PC-9 (cell line): ENCODE results near the gene ZNF408. TPM values are rescaled to one million over a fixed set of nuclear protein-coding genes. Genes with fewer than 3 reads are reported as not detected.
A peak's percentile ranks its signal among the peaks of the same experiment; 100 is the strongest.

Source experiments
- BruUV-seq: library from RNA; stranded (reverse); fragments of 400-500 nt; replicated peaks from 2 replicates; lab custom pipeline; 2021; lab: Mats Ljungman, UMichigan
- CTCF ChIA-PET: fragments of 300-600 bp; sonication (Branson Sonifier 250); formaldehyde crosslinking; loops from one replicate; lab custom pipeline; 2022; ENCODE audit warnings: antibody characterized with exemption; lab: Charles Lee
- POLR2A ChIA-PET: fragments of 300-600 bp; sonication (Branson Sonifier 250); formaldehyde crosslinking; loops from one replicate; lab custom pipeline; 2022; ENCODE audit warnings: antibody characterized with exemption; ENCODE audit not compliant: unreplicated experiment; lab: Charles Lee
- DNase-seq, 2 experiments: peaks; one replicate each; pipeline versions ENCODE4 v3.0.0 to v3.0.0-alpha.2; 2015 to 2022; ENCODE audit warnings: mixed read lengths in 1 of 2
- H2AFZ ChIP-seq: fragments of 200-600 bp; sonication (generic); 2 replicates; pipeline ENCODE4 v1.8.1; 2017; ENCODE audit warnings: antibody characterized with exemption
- H3F3A ChIP-seq: fragments of 200-600 bp; sonication (generic); 2 replicates; pipeline ENCODE4 v1.8.1; 2017; ENCODE audit warnings: antibody characterized with exemption, mild to moderate bottlenecking, low read depth; ENCODE audit not compliant: insufficient read depth
- H3K27ac ChIP-seq: fragments of 200-600 bp; sonication (generic); 2 replicates; pipeline ENCODE4 v1.6.1; 2016; ENCODE audit warnings: mixed run types
- H3K27me3 ChIP-seq: fragments of 200-600 bp; sonication (generic); 2 replicates; pipeline ENCODE4 v1.6.1; 2016; ENCODE audit warnings: low read depth, mixed run types; ENCODE audit not compliant: insufficient read depth
- H3K36me3 ChIP-seq: fragments of 200-600 bp; sonication (generic); 2 replicates; pipeline ENCODE4 v1.6.1; 2016; ENCODE audit warnings: low read depth, mixed run types
- H3K4me1 ChIP-seq: fragments of 200-600 bp; sonication (generic); replicated peaks from 2 replicates; pipeline ENCODE4 v1.6.1; 2016; ENCODE audit warnings: mixed run types; ENCODE audit not compliant: insufficient read depth
- H3K4me2 ChIP-seq: fragments of 200-600 bp; sonication (generic); 2 replicates; pipeline ENCODE4 v1.6.1; 2017; ENCODE audit warnings: mixed run types
- H3K4me3 ChIP-seq: fragments of 200-600 bp; sonication (generic); 2 replicates; pipeline ENCODE4 v1.6.1; 2016; ENCODE audit warnings: mixed run types
- H3K79me2 ChIP-seq: fragments of 200-600 bp; sonication (generic); 2 replicates; pipeline ENCODE4 v1.6.1; 2017; ENCODE audit warnings: low read depth, mixed run types
- H3K9me2 ChIP-seq: fragments of 200-600 bp; sonication (generic); 2 replicates; pipeline ENCODE4 v1.8.1; 2017; ENCODE audit warnings: mild to moderate bottlenecking; ENCODE audit not compliant: insufficient read depth
- H3K9me3 ChIP-seq: fragments of 200-600 bp; sonication (generic); 2 replicates; pipeline ENCODE4 v1.8.1; 2016; ENCODE audit warnings: low read depth; ENCODE audit not compliant: insufficient read depth
- H4K20me1 ChIP-seq: fragments of 200-600 bp; sonication (generic); 2 replicates; pipeline ENCODE4 v1.8.1; 2017; ENCODE audit not compliant: insufficient read depth
- CTCF ChIP-seq: fragments of 200-600 bp; sonication (generic); conservative IDR thresholded peaks from 2 replicates; pipeline ENCODE4 v1.6.1; 2017; ENCODE audit warnings: mixed run types, antibody characterized with exemption, mild to moderate bottlenecking, moderate library complexity
- EZH2 ChIP-seq: fragments of 200-600 bp; sonication (generic); IDR thresholded peaks from 2 replicates; pipeline ENCODE4 v1.8.0; 2017; ENCODE audit warnings: antibody characterized with exemption, low read depth
- intact Hi-C: fragments of 100-400 bp; cut with micrococcal nuclease; formaldehyde crosslinking; loops from one replicate; pipeline ENCODE4 v1.10.0; 2022; ENCODE audit not compliant: unreplicated experiment
- total RNA-seq: library from RNA; stranded (reverse); gene quantifications from 2 replicates; pipeline ENCODE4 v1.2.3, GENCODE V29; 2021

The ZNF408 gene
- total RNA-seq, 1 experiment from 2014 or later: 13.8 TPM

GRCh38 chr11:46718155-46719019, 17.6 kb downstream of the ZNF408 start:
- H3K4me1 ChIP-seq: peaks cover 28% of the 10 kb centered on the region
- H3K9me2 ChIP-seq: no peaks in the 10 kb centered on the region
- ChIA-PET POLR2A (interaction anchor here (0.6 kb wide), 1 partner anchor 35 kb away, joined by 6 read pairs; no protein-coding TSS in a partner anchor), CTCF (no interaction called here)
- TF ChIP-seq CTCF: no peak
- TF ChIP-seq EZH2: no peak
- no peaks in the 10 kb centered on the region for H3K36me3 ChIP-seq
- no peaks in the 10 kb centered on the region for H4K20me1 ChIP-seq
- peak overlapping the region; percentile 40 for H3K4me2 ChIP-seq
- H3K27ac ChIP-seq: no peak overlapping the region
- no peak overlapping the region for H3K4me3 ChIP-seq
- intact Hi-C loops: loop anchor here (5.0 kb wide), 1 partner anchor 596 kb away; the partner anchor contains the start of gene PHF21A
- BruUV-seq: no TSS peak
- H3K27me3 ChIP-seq: no peaks in the 10 kb centered on the region
- peak overlapping the region; percentile 56; the same call in 1 of the 2 replicates for H2AFZ ChIP-seq
- H3K79me2 ChIP-seq: no peaks in the 10 kb centered on the region
- no peaks in the 10 kb centered on the region for H3K9me3 ChIP-seq
- H3F3A ChIP-seq: no peaks in the 10 kb centered on the region
- DNase-seq: no peak

- POLR2A ChIA-PET: no interaction called here
- intact Hi-C loops: loop anchor here (5.0 kb wide), 1 partner anchor 597 kb away; the partner anchor contains the start of gene PHF21A
- peak within 1 kb of the TSS; percentile 40 for H3K4me2 ChIP-seq
Measured at GRCh38 chr11:46719048-46719542, 18.3 kb downstream of the ZNF408 start, which contains the start of gene F2. Gene F2 (plus strand): TSS chr11:46719213. CDS start chr11:46719236, 23 bp downstream.

More at GRCh38 chr11:46719048-46719542, 18.3 kb downstream of the ZNF408 start, which contains the start of gene F2:
- Histone ChIP-seq H3K4me1 (peaks cover 27% of the 10 kb centered on the region), H3K27me3 (no peaks in the 10 kb centered on the region), H3K9me2 (no peaks in the 10 kb centered on the region), H3K9me3 (no peaks in the 10 kb centered on the region), H2AFZ (peak within 1 kb of the TSS; percentile 56; the same call in 1 of the 2 replicates), H3K27ac (no peak within 1 kb of the TSS), H4K20me1 (no peaks in the 10 kb centered on the region), H3F3A (no peaks in the 10 kb centered on the region), H3K4me3 (no peak within 1 kb of the TSS), H3K79me2 (no peaks in the 10 kb centered on the region), H3K36me3 (no peaks in the 10 kb centered on the region)
- CTCF ChIA-PET: no interaction called here
- no TSS peak for BruUV-seq
- TF ChIP-seq CTCF (no peak), EZH2 (no peak)
- DNase-seq: no peak
